Measurements from ENCODE around the gene GRAMD4. TPM values are rescaled to one million over a fixed set of nuclear protein-coding genes. Genes with fewer than 3 reads are reported as not detected.

The GRAMD4 gene
- total RNA-seq, 3 donors from 2014 or later, result 28.4 to 85.6 (median 61.0) TPM

GRCh38 chr22:46675479-46675878 is 55.3 kb downstream of the GRAMD4 start:
- Histone ChIP-seq H3K9me3 (no peaks in the 10 kb centered on the region), H3K4me1 (no peaks in the 10 kb centered on the region), H3K36me3 (no peaks in the 10 kb centered on the region), H3K27ac (peak overlapping the region in 1 of 2 donors; percentile 74), H3K4me3 (no peak overlapping the region), H3K27me3 (no peaks in the 10 kb centered on the region)
- TF ChIP-seq POLR2AphosphoS5 (IDR thresholded peaks at IDR 0.05) (no peak), POLR2A (IDR thresholded peaks at IDR 0.05) (no peak)
- TF ChIP-seq, protein P1, sequence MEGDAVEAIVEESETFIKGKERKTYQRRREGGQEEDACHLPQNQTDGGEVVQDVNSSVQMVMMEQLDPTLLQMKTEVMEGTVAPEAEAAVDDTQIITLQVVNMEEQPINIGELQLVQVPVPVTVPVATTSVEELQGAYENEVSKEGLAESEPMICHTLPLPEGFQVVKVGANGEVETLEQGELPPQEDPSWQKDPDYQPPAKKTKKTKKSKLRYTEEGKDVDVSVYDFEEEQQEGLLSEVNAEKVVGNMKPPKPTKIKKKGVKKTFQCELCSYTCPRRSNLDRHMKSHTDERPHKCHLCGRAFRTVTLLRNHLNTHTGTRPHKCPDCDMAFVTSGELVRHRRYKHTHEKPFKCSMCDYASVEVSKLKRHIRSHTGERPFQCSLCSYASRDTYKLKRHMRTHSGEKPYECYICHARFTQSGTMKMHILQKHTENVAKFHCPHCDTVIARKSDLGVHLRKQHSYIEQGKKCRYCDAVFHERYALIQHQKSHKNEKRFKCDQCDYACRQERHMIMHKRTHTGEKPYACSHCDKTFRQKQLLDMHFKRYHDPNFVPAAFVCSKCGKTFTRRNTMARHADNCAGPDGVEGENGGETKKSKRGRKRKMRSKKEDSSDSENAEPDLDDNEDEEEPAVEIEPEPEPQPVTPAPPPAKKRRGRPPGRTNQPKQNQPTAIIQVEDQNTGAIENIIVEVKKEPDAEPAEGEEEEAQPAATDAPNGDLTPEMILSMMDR (IDR thresholded peaks at IDR 0.05), result no peak
- intact Hi-C loops (cut with DNase I; ENCODE audit: low total_unique reads), result loop anchor here (10.0 kb wide), 1 partner anchor 91 kb away; no protein-coding TSS in a partner anchor
- DNase-seq (ENCODE audit: low spot score in 2 of 2), result no peak

- TF ChIP-seq POLR2A (IDR thresholded peaks at IDR 0.05) (no peak), POLR2AphosphoS5 (IDR thresholded peaks at IDR 0.05) (no peak)
- TF ChIP-seq, protein P1 (IDR thresholded peaks at IDR 0.05), result no peak
- Histone ChIP-seq H3K9me3 (no peaks in the 10 kb centered on the region), H3K27me3 (no peaks in the 10 kb centered on the region), H3K4me3 (no peak overlapping the region), H3K36me3 (no peaks in the 10 kb centered on the region), H3K4me1 (no peaks in the 10 kb centered on the region), H3K27ac (no peak overlapping the region)
- intact Hi-C loops (cut with DNase I; ENCODE audit: low total_unique reads), result loop anchor here (10.0 kb wide), 1 partner anchor 91 kb away; no protein-coding TSS in a partner anchor
- DNase-seq (ENCODE audit: low spot score in 2 of 2), result no peak
These were observed 55.8 kb downstream of the GRAMD4 start for GRCh38 chr22:46675938-46676337.

- Histone ChIP-seq H3K27me3 (no peaks in the 10 kb centered on the region), H3K27ac (peak overlapping the region; percentile 43 to 66), H3K4me3 (no peak overlapping the region), H3K9me3 (no peaks in the 10 kb centered on the region), H3K36me3 (no peaks in the 10 kb centered on the region), H3K4me1 (no peaks in the 10 kb centered on the region)
- TF ChIP-seq POLR2AphosphoS5 (IDR thresholded peaks at IDR 0.05) (no peak), POLR2A (IDR thresholded peaks at IDR 0.05) (no peak)
- DNase-seq (ENCODE audit: low spot score in 2 of 2), result no peak
- intact Hi-C loops (cut with DNase I; ENCODE audit: low total_unique reads), result loop anchor here (10.0 kb wide), 1 partner anchor 92 kb away; no protein-coding TSS in a partner anchor
These were observed 56.3 kb downstream of the GRAMD4 start for GRCh38 chr22:46676479-46676878.

GRCh38 chr22:46676881-46677280 is 56.7 kb downstream of the GRAMD4 start:
- Histone ChIP-seq H3K4me3 (no peak overlapping the region), H3K27ac (peak overlapping the region; percentile 43 to 66), H3K9me3 (no peaks in the 10 kb centered on the region), H3K4me1 (no peaks in the 10 kb centered on the region), H3K36me3 (no peaks in the 10 kb centered on the region), H3K27me3 (no peaks in the 10 kb centered on the region)
- peak in 1 of 2 donors; percentile 48 for DNase-seq (ENCODE audit: low spot score in 2 of 2)
- intact Hi-C loops (cut with DNase I; ENCODE audit: low total_unique reads), result loop anchor here (10.0 kb wide), 1 partner anchor 92 kb away; no protein-coding TSS in a partner anchor
- TF ChIP-seq POLR2A (IDR thresholded peaks at IDR 0.05) (no peak), POLR2AphosphoS5 (IDR thresholded peaks at IDR 0.05) (no peak)
- TF ChIP-seq, protein P1 (IDR thresholded peaks at IDR 0.05), result no peak

DNA sequence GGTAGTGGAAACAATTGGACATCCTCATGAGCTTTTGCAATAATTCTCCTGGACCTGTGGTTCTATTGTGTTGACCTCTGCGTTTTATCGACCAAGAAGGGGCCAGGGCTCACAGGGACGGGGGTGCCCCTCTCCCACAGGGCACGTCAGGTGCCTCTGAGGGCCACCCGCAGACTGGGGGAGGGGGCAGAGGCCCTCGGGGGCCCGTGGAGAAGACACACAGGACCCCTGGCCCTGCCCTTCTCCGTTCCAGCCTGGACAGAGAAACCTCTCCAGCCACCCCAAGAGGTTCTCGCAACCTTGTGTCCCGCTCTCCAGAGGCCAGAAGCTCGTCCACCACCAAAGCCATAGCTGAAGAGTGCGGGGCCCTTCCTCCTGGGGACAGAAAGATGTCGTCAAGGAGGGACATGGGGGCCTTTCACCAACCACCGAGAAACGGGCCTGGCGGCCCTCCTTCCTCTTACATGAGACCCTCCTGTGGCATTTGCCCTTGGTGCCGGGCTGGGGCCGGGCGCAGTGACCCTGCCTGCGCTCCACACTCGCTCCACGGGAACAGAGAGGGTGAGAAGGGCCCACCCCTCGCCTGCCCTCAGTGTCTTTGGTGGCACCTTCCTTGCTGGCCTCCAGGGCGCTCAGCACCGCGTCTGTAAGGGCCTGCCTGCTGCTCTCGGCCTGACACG is 57.3 kb downstream of the GRAMD4 start:
- Histone ChIP-seq H3K27me3 (no peaks in the 10 kb centered on the region), H3K4me1 (no peaks in the 10 kb centered on the region), H3K36me3 (no peaks in the 10 kb centered on the region), H3K9me3 (no peaks in the 10 kb centered on the region), H3K27ac (peak overlapping the region; percentile 43 to 61), H3K4me3 (no peak overlapping the region)
- intact Hi-C loops (cut with DNase I; ENCODE audit: low total_unique reads), result loop anchor here (10.0 kb wide), 1 partner anchor 93 kb away; no protein-coding TSS in a partner anchor
- TF ChIP-seq POLR2A (IDR thresholded peaks at IDR 0.05), result no peak
- DNase-seq (ENCODE audit: low spot score in 2 of 2), result no peak

GRCh38 chr22:46678003-46678657 is 57.9 kb downstream of the GRAMD4 start:
- no peak for TF ChIP-seq POLR2AphosphoS5 (IDR thresholded peaks at IDR 0.05)
- TF ChIP-seq, protein P1 (IDR thresholded peaks at IDR 0.05), result no peak
- no peak for TF ChIP-seq POLR2A (IDR thresholded peaks at IDR 0.05)
- no peak for DNase-seq (ENCODE audit: low spot score in 2 of 2)
- intact Hi-C loops (cut with DNase I; ENCODE audit: low total_unique reads), result loop anchor here (10.0 kb wide), 1 partner anchor 93 kb away; no protein-coding TSS in a partner anchor
- Histone ChIP-seq H3K9me3 (no peaks in the 10 kb centered on the region), H3K36me3 (no peaks in the 10 kb centered on the region), H3K4me1 (no peaks in the 10 kb centered on the region), H3K4me3 (no peak overlapping the region), H3K27ac (peak overlapping the region in 1 of 2 donors; percentile 61), H3K27me3 (no peaks in the 10 kb centered on the region)

Data from breast epithelium (tissue), 4 donors.